ENCODE measurements around the gene MEIS1.

MEIS1 gene

DNA sequence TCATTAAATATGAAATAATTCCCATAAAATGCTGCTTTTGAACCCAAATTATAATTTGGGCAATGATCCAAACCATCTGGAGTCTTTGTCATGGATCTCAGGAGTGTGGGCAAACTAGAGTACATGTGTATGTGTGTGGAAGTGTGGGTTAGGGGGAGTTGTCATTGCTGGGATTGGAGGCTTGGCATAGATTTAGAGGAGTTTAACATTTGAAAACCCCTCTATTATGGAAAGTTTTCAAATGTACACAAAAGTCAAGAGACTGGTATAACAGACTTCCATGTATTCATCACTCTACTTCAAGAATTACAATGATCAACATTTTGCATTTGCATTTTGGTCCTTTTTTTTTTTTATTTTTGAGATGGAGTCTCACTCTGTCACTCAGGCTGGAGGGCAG, 159.1 kb downstream of the MEIS1 start:
- no peak for TF ChIP-seq ZNF274 (IDR thresholded peaks at IDR 0.05; ENCODE audit: low read depth, low read length)
- H3K4me3 ChIP-seq (ENCODE audit: low read length): no peak overlapping the region

DNA sequence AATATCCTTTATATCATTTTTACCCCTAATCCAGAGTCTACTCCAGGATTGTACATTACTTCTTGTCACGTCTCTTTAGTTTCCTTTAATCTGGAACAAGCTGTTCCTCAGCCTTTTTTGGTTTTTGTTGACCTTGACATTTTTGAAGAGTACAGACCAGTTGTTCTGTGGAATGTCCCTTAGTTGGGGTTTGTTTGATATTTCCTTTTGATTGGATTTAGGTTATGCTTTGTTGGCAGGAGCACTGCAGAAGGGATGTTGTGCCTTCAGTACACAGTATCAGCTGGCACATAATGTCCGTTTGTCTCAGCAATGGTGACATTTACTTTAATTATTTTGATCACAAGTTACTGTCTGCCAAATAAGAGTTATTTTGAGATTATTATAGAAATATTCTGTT, 160.6 kb downstream of the MEIS1 start:
- TF ChIP-seq ZNF274 (IDR thresholded peaks at IDR 0.05; ENCODE audit: low read depth, low read length): no peak
- no peak overlapping the region for H3K4me3 ChIP-seq (ENCODE audit: low read length)

DNA sequence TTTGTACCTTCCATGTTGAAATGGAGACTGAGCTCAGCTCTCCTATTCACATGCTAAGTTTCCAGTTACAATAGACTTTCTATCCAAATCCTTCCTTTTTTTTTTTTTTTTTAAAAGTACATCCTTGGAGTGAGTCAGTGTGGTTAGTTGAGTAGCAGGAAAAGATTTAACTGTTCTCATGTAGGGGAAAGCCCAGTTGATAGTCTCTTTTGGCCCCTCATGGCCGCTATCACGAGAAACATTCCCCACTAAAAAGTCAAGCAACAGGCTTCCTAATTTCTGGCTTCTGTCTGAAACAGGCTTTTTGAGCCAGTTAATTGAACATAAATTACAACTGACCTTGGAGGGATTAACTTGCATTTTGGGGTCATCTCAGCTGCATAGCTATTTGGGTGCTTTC, 161.3 kb downstream of the MEIS1 start:
- no peak for TF ChIP-seq ZNF274 (IDR thresholded peaks at IDR 0.05; ENCODE audit: low read depth, low read length)
- H3K4me3 ChIP-seq (ENCODE audit: low read length): no peak overlapping the region

DNA sequence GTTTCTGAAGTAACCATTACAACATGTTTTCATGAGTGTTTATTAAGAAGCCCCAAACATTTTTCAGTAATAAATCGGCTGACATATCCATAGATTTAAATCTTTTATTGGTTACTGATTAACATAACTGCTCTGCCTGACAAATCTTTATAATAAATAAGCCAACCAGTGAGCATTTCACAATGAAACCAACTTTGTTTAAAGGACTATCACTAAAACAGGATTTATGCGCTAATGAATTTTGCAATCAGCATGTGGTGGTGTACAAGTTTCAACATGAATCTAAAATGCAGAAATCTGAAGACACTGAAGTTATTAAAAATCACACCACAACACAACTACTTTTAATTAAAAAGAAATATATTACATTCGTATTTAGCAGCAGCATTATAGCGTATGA, 166.7 kb downstream of the MEIS1 start:
- H3K4me3 ChIP-seq (ENCODE audit: low read length): no peak overlapping the region
- TF ChIP-seq ZNF274 (IDR thresholded peaks at IDR 0.05; ENCODE audit: low read depth, low read length): no peak

DNA sequence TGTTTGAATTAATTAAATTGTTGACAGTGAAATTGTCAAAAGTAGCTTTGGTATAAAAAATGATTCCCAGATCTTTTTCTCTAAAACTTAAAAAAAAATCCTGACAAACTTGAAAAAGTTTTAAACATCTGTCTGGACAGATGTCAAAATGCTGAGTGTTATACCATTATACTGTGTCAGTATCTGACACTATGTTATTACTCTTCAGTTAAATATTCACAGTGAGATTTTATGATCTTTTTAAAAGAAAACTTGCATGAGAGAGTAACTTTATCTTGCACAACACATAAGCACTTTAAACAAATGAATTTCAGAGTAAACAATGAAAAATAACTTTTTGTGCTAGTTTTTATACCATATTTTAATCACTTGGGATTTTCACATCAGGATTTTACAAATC, 167.4 kb downstream of the MEIS1 start:
- TF ChIP-seq ZNF274 (IDR thresholded peaks at IDR 0.05; ENCODE audit: low read depth, low read length): no peak
- H3K4me3 ChIP-seq (ENCODE audit: low read length): no peak overlapping the region

DNA sequence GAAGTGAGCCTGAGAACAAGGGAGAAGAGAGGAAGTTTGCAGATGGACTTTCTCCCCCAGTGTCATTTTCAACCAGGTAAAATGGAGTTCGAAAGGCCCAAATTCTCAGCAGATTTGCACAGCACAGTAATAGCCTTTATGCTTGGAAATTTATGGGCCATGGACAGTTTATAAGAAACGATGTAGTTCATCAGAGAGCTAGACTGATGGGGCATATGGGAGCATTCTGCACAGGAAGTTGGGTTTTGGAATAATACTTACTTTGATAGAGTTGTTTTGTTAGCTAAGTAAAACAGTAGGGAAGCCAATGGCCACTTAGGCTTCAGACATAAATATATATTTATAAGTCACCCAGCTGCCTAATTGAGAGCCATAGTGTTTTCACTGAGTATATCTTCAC, 169.4 kb downstream of the MEIS1 start:
- TF ChIP-seq ZNF274 (IDR thresholded peaks at IDR 0.05; ENCODE audit: low read depth, low read length): no peak
- no peak overlapping the region for H3K4me3 ChIP-seq (ENCODE audit: low read length)

DNA sequence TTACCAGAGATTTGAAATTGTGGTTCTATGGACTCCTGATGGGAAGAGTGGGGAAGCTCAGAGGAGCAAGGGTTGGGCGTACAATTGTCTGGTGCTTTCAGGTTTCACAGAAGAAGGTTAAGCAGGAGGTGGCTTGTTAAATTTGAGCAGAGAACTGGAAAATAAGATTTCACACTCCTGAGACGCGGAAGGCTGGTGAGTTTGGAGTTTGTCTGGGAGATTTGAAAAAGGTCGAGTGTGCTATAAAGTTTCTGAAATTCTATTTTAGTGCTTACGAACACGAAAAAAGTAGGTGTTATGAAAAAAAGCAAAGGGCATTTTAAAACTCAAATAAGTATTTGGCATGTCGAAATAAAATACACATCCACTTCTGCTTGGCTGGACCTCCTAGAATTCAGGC, 170.1 kb downstream of the MEIS1 start:
- TF ChIP-seq ZNF274 (IDR thresholded peaks at IDR 0.05; ENCODE audit: low read depth, low read length): no peak
- H3K4me3 ChIP-seq (ENCODE audit: low read length): no peak overlapping the region

DNA sequence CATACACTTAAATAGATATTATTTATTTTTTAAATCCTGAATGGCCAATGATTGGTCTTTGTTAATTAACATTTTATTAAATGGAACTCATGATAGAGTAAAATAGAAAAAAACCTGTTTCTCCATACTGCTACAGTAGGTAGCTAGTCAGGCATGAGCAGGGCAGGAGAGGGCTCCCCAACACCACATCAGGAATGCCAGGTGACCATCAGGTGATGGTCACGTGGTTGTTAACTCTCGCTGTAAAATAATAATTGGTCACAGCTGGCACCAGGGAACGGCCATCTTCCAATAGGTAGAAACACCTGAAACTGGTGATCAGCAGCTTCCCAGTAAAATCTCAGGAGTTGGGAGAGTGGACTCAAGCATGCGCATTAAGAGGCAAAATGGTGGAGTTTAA, 172.2 kb downstream of the MEIS1 start:
- no peak for TF ChIP-seq ZNF274 (IDR thresholded peaks at IDR 0.05; ENCODE audit: low read depth, low read length)
- H3K4me3 ChIP-seq (ENCODE audit: low read length): no peak overlapping the region
